IPS DF 6.9 (cell line): ENCODE measurements around the gene TOGARAM2.

Source experiments
- DNase-seq: peaks from one replicate; pipeline ENCODE4 v3.0.0-alpha.2; 2013; ENCODE audit warnings: low read depth, low spot score
- H3K27ac ChIP-seq: one replicate; pipeline ENCODE4 v1.5.1; 2013; ENCODE audit warnings: low read length, control low read depth
- H3K27me3 ChIP-seq: 2 replicates; pipeline ENCODE4 v1.6.1; 2013; ENCODE audit warnings: mild to moderate bottlenecking, low read length; ENCODE audit not compliant: control insufficient read depth, insufficient read depth
- H3K36me3 ChIP-seq: 2 replicates; pipeline ENCODE4 v1.6.1; 2013; ENCODE audit warnings: low read length; ENCODE audit not compliant: control insufficient read depth, insufficient read depth
- H3K4me1 ChIP-seq: 2 replicates; pipeline ENCODE4 v1.6.1; 2013; ENCODE audit warnings: low read length; ENCODE audit not compliant: control insufficient read depth, insufficient read depth
- H3K4me3 ChIP-seq: 2 replicates; pipeline ENCODE4 v1.5.1; 2013; ENCODE audit warnings: mild to moderate bottlenecking, low read length
- H3K9me3 ChIP-seq: 2 replicates; pipeline ENCODE4 v1.6.1; 2013; ENCODE audit warnings: low read length, inconsistent platforms; ENCODE audit not compliant: control insufficient read depth, insufficient read depth
- WGBS: extraction: QIAGEN DNeasy Blood & Tissue Kit; methylation state at CpG from one replicate; pipeline ENCODE4 v1.1.7; 2013; ENCODE audit warnings: mixed read lengths, missing lambda C conversion rate; ENCODE audit not compliant: insufficient read length, insufficient coverage; 5-methylcytosine and 5-hydroxymethylcytosine counted together

TOGARAM2 gene

GRCh38 chr2:29071032-29071975 lies 90.2 kb downstream of the TOGARAM2 start:
- H3K4me1 ChIP-seq: no peaks in the 10 kb centered on the region
- WGBS: no CpG with 5 or more reads among the region's 19 CpGs
- DNase-seq: no peak
- H3K4me3 ChIP-seq: no peak overlapping the region
- no peaks in the 10 kb centered on the region for H3K9me3 ChIP-seq
- H3K36me3 ChIP-seq: no peaks in the 10 kb centered on the region
- H3K27me3 ChIP-seq: no peaks in the 10 kb centered on the region
- no peak overlapping the region for H3K27ac ChIP-seq

GRCh38 chr2:29072251-29072650 lies 91.2 kb downstream of the TOGARAM2 start:
- Histone ChIP-seq H3K4me3 (no peak overlapping the region), H3K9me3 (no peaks in the 10 kb centered on the region), H3K27ac (no peak overlapping the region), H3K27me3 (no peaks in the 10 kb centered on the region), H3K36me3 (no peaks in the 10 kb centered on the region), H3K4me1 (no peaks in the 10 kb centered on the region)
- no CpG with 5 or more reads among the region's 8 CpGs for WGBS
- DNase-seq: no peak

GRCh38 chr2:29072971-29073725 lies 92.0 kb downstream of the TOGARAM2 start:
- Histone ChIP-seq H3K27ac (no peak overlapping the region), H3K36me3 (no peaks in the 10 kb centered on the region), H3K9me3 (no peaks in the 10 kb centered on the region), H3K4me1 (no peaks in the 10 kb centered on the region), H3K4me3 (no peak overlapping the region), H3K27me3 (no peaks in the 10 kb centered on the region)
- DNase-seq: no peak
- no CpG with 5 or more reads among the region's 12 CpGs for WGBS

GRCh38 chr2:29073933-29074332 lies 92.8 kb downstream of the TOGARAM2 start:
- Histone ChIP-seq H3K4me3 (no peak overlapping the region), H3K27me3 (no peaks in the 10 kb centered on the region), H3K9me3 (no peaks in the 10 kb centered on the region), H3K4me1 (no peaks in the 10 kb centered on the region), H3K36me3 (no peaks in the 10 kb centered on the region), H3K27ac (no peak overlapping the region)
- DNase-seq: no peak
- no CpG with 5 or more reads among the region's 4 CpGs for WGBS

GRCh38 chr2:29074411-29074810 lies 93.3 kb downstream of the TOGARAM2 start, which contains the start of gene PCARE:
Gene PCARE (minus strand): TSS chr2:29074523. CDS start chr2:29074261, 262 bp downstream.
- Histone ChIP-seq H3K4me1 (no peaks in the 10 kb centered on the region), H3K9me3 (no peaks in the 10 kb centered on the region), H3K27ac (no peak within 1 kb of the TSS), H3K27me3 (no peaks in the 10 kb centered on the region), H3K36me3 (no peaks in the 10 kb centered on the region), H3K4me3 (no peak within 1 kb of the TSS)
- DNase-seq: no peak
- no CpG with 5 or more reads among the region's 8 CpGs for WGBS

- H3K27ac ChIP-seq: no peak overlapping the region
- WGBS: no CpG with 5 or more reads among the region's 14 CpGs
- no peak for DNase-seq
- H3K36me3 ChIP-seq: no peaks in the 10 kb centered on the region
- no peaks in the 10 kb centered on the region for H3K4me1 ChIP-seq
- H3K9me3 ChIP-seq: no peaks in the 10 kb centered on the region
- no peak overlapping the region for H3K4me3 ChIP-seq
- H3K27me3 ChIP-seq: no peaks in the 10 kb centered on the region
Observed at GRCh38 chr2:29075894-29076705, 95.0 kb downstream of the TOGARAM2 start.

- no CpG with 5 or more reads among the region's 7 CpGs for WGBS
- no peaks in the 10 kb centered on the region for H3K9me3 ChIP-seq
- no peak for DNase-seq
- H3K36me3 ChIP-seq: no peaks in the 10 kb centered on the region
- no peak overlapping the region for H3K27ac ChIP-seq
- no peaks in the 10 kb centered on the region for H3K27me3 ChIP-seq
- H3K4me1 ChIP-seq: no peaks in the 10 kb centered on the region
- no peak overlapping the region for H3K4me3 ChIP-seq
Observed at GRCh38 chr2:29079887-29080286, 98.8 kb downstream of the TOGARAM2 start.

- no peaks in the 10 kb centered on the region for H3K4me1 ChIP-seq
- H3K4me3 ChIP-seq: no peak overlapping the region
- no peaks in the 10 kb centered on the region for H3K27me3 ChIP-seq
- no peak overlapping the region for H3K27ac ChIP-seq
- no CpG with 5 or more reads among the region's 12 CpGs for WGBS
- H3K36me3 ChIP-seq: no peaks in the 10 kb centered on the region
- DNase-seq: no peak
- H3K9me3 ChIP-seq: no peaks in the 10 kb centered on the region
Observed at GRCh38 chr2:29080886-29081743, 100.0 kb downstream of the TOGARAM2 start.

- H3K4me1 ChIP-seq: no peaks in the 10 kb centered on the region
- no peaks in the 10 kb centered on the region for H3K27me3 ChIP-seq
- H3K27ac ChIP-seq: no peak overlapping the region
- H3K4me3 ChIP-seq: no peak overlapping the region
- WGBS: no CpG with 5 or more reads among the region's 5 CpGs
- no peaks in the 10 kb centered on the region for H3K36me3 ChIP-seq
- no peaks in the 10 kb centered on the region for H3K9me3 ChIP-seq
- no peak for DNase-seq
Observed at GRCh38 chr2:29082804-29083495, 101.9 kb downstream of the TOGARAM2 start.
